ENCODE results near the gene ASXL3. TPM values are rescaled to one million over a fixed set of nuclear protein-coding genes. Genes with fewer than 3 reads are reported as not detected.

ASXL3 gene
- 2.6 TPM for total RNA-seq

- DNase-seq (ENCODE audit: low spot score) (peak; percentile 72), ATAC-seq (peak; percentile 82)
Observed at GRCh38 chr18:33577685-33578517, at the start of gene ASXL3. ASXL3 (plus strand) TSS chr18:33578219; CDS start chr18:33578632, 413 bp downstream.

- DNase-seq (ENCODE audit: low spot score) (no peak), ATAC-seq (peak; percentile 88)
Observed at GRCh38 chr18:33532978-33533377, 45.0 kb upstream of the ASXL3 start.

- no peak for ATAC-seq
Observed at GRCh38 chr18:33536904-33537303, 41.1 kb upstream of the ASXL3 start.

GRCh38 chr18:33538418-33539042, 39.5 kb upstream of the ASXL3 start:
- no peak for ATAC-seq
- no peak for DNase-seq (ENCODE audit: low spot score)

More at GRCh38 chr18:33536904-33537303, 41.1 kb upstream of the ASXL3 start:
- DNase-seq (ENCODE audit: low spot score) = no peak

- ATAC-seq (no peak), DNase-seq (ENCODE audit: low spot score) (no peak)
Observed at GRCh38 chr18:33540392-33540791, 37.6 kb upstream of the ASXL3 start.

- no peak for ATAC-seq
Observed at GRCh38 chr18:33541316-33541715, 36.7 kb upstream of the ASXL3 start.

GRCh38 chr18:33556846-33557245, 21.2 kb upstream of the ASXL3 start:
- DNase-seq (ENCODE audit: low spot score) (no peak), ATAC-seq (no peak)

More at GRCh38 chr18:33541316-33541715, 36.7 kb upstream of the ASXL3 start:
- DNase-seq (ENCODE audit: low spot score) = no peak

GRCh38 chr18:33557706-33558105, 20.3 kb upstream of the ASXL3 start:
- no peak for ATAC-seq
- no peak for DNase-seq (ENCODE audit: low spot score)

GRCh38 chr18:33558529-33558928, 19.5 kb upstream of the ASXL3 start:
- DNase-seq (ENCODE audit: low spot score) (no peak), ATAC-seq (no peak)

GRCh38 chr18:33560686-33561370, 17.2 kb upstream of the ASXL3 start:
- ATAC-seq (no peak), DNase-seq (ENCODE audit: low spot score) (no peak)

GRCh38 chr18:33562741-33563140, 15.3 kb upstream of the ASXL3 start:
- ATAC-seq (peak; percentile 67), DNase-seq (ENCODE audit: low spot score) (no peak)

GRCh38 chr18:33567705-33568104, 10.3 kb upstream of the ASXL3 start:
- no peak for DNase-seq (ENCODE audit: low spot score)

GRCh38 chr18:33571998-33572787, 5.8 kb upstream of the ASXL3 start:
- DNase-seq (ENCODE audit: low spot score) = no peak
- ATAC-seq = no peak

More at GRCh38 chr18:33567705-33568104, 10.3 kb upstream of the ASXL3 start:
- ATAC-seq = no peak

- ATAC-seq (no peak), DNase-seq (ENCODE audit: low spot score) (no peak)
Observed at GRCh38 chr18:33573193-33573592, 4.8 kb upstream of the ASXL3 start.

- no peak for DNase-seq (ENCODE audit: low spot score)
- no peak for ATAC-seq
Observed at GRCh38 chr18:33575451-33575850, 2.6 kb upstream of the ASXL3 start.

GRCh38 chr18:33576999-33577646, 896 bp upstream of the ASXL3 start:
- ATAC-seq (no peak), DNase-seq (ENCODE audit: low spot score) (no peak)

- peak; percentile 58 for DNase-seq (ENCODE audit: low spot score)
- ATAC-seq = peak; percentile 59
Observed at GRCh38 chr18:33578518-33579348, 714 bp downstream of the ASXL3 start.

GRCh38 chr18:33579349-33580215, 1.6 kb downstream of the ASXL3 start:
- no peak for DNase-seq (ENCODE audit: low spot score)
- ATAC-seq = peak; percentile 50
